Measurements from ENCODE around the gene BRAP.
"Not testable (repeated sequence)": the region's sequence is repeated elsewhere in the genome, so short reads cannot be mapped to it uniquely, and the experiment has no call there.

BRAP gene

GRCh38 chr12:111677186-111677585, 8.6 kb downstream of the BRAP start:
- DNase-seq (ENCODE audit: low spot score) = no peak

GRCh38 chr12:111673503-111673902, 12.3 kb downstream of the BRAP start:
- DNase-seq (ENCODE audit: low spot score) = no peak

GRCh38 chr12:111672822-111673381, 12.9 kb downstream of the BRAP start:
- DNase-seq (ENCODE audit: low spot score) = no peak

GRCh38 chr12:111664961-111665865, 20.5 kb downstream of the BRAP start:
- DNase-seq (ENCODE audit: low spot score) = no peak

GRCh38 chr12:111664499-111664898, 21.3 kb downstream of the BRAP start:
- DNase-seq (ENCODE audit: low spot score) = no peak

- no peak for DNase-seq (ENCODE audit: low spot score)
Measured at GRCh38 chr12:111656016-111656415, 29.7 kb downstream of the BRAP start.

- DNase-seq (ENCODE audit: low spot score) = no peak
Measured at GRCh38 chr12:111655356-111655755, 30.4 kb downstream of the BRAP start.

- no peak for DNase-seq (ENCODE audit: low spot score)
Measured at GRCh38 chr12:111653596-111653995, 32.2 kb downstream of the BRAP start.

- DNase-seq (ENCODE audit: low spot score) = not testable (repeated sequence)
Measured at GRCh38 chr12:111652530-111652929, 33.2 kb downstream of the BRAP start.

- DNase-seq (ENCODE audit: low spot score) = no peak
Measured at GRCh38 chr12:111650912-111651311, 34.8 kb downstream of the BRAP start.

GRCh38 chr12:111645433-111645832, 40.3 kb downstream of the BRAP start:
- DNase-seq (ENCODE audit: low spot score) = no peak

- DNase-seq (ENCODE audit: low spot score) = no peak
Measured at GRCh38 chr12:111643427-111643826, 42.3 kb downstream of the BRAP start.

- no peak for DNase-seq (ENCODE audit: low spot score)
Measured at GRCh38 chr12:111642681-111643426, 42.9 kb downstream of the BRAP start.

- no peak for DNase-seq (ENCODE audit: low spot score)
Measured at GRCh38 chr12:111640506-111640905, 45.2 kb downstream of the BRAP start.

- DNase-seq (ENCODE audit: low spot score) = no peak
Measured at GRCh38 chr12:111638556-111638955, 47.2 kb downstream of the BRAP start.

GRCh38 chr12:111636209-111636945, 49.4 kb downstream of the BRAP start:
- no peak for DNase-seq (ENCODE audit: low spot score)

GRCh38 chr12:111635524-111635923, 50.2 kb downstream of the BRAP start:
- DNase-seq (ENCODE audit: low spot score) = no peak

- DNase-seq (ENCODE audit: low spot score) = no peak
Measured at GRCh38 chr12:111628505-111629260, 57.1 kb downstream of the BRAP start.

GRCh38 chr12:111626230-111626629, 59.5 kb downstream of the BRAP start:
- no peak for DNase-seq (ENCODE audit: low spot score)

- no peak for DNase-seq (ENCODE audit: low spot score)
Measured at GRCh38 chr12:111624540-111624939, 61.2 kb downstream of the BRAP start.

- not testable (repeated sequence) for DNase-seq (ENCODE audit: low spot score)
Measured at GRCh38 chr12:111617841-111618240, 67.9 kb downstream of the BRAP start.

All from COLO829 (cell line).